Ishikawa (cell line): ENCODE data around the gene MXRA8.

Experiments
- CEBPB ChIP-seq: IDR thresholded peaks from 2 replicates; pipeline ENCODE4 v1.6.1; 2012
- CREB1 ChIP-seq: IDR thresholded peaks from 2 replicates; pipeline ENCODE4 v1.6.1; 2012; ENCODE audit warnings: low read depth
- EGR1 ChIP-seq: IDR thresholded peaks from 2 replicates; pipeline ENCODE4 v1.6.1; 2012
- EP300 ChIP-seq: IDR thresholded peaks from 2 replicates; pipeline ENCODE4 v1.6.1; 2012; ENCODE audit warnings: borderline replicate concordance
- FOXM1 ChIP-seq: IDR thresholded peaks from 2 replicates; pipeline ENCODE4 v1.6.1; 2012; ENCODE audit warnings: low read depth, borderline replicate concordance
- NFIC ChIP-seq: IDR thresholded peaks from 2 replicates; pipeline ENCODE4 v1.6.1; 2012
- RAD21 ChIP-seq: IDR thresholded peaks from 2 replicates; pipeline ENCODE4 v1.6.1; 2012; ENCODE audit warnings: low read depth
- REST ChIP-seq: IDR thresholded peaks from 2 replicates; pipeline ENCODE4 v1.6.1; 2012; ENCODE audit warnings: low read depth, mild to moderate bottlenecking
- TAF1 ChIP-seq: IDR thresholded peaks from 2 replicates; pipeline ENCODE4 v1.6.1; 2012; ENCODE audit warnings: low read depth, mild to moderate bottlenecking
- TCF12 ChIP-seq: IDR thresholded peaks from 2 replicates; pipeline ENCODE4 v1.6.1; 2012; ENCODE audit warnings: low read depth
- TEAD4 ChIP-seq: IDR thresholded peaks from 2 replicates; pipeline ENCODE4 v1.6.1; 2012
- USF1 ChIP-seq: IDR thresholded peaks from 2 replicates; pipeline ENCODE4 v1.6.1; 2012
- YY1 ChIP-seq: IDR thresholded peaks from 2 replicates; pipeline ENCODE4 v1.6.1; 2012; ENCODE audit warnings: low read depth
- ZBTB7A ChIP-seq: IDR thresholded peaks from 2 replicates; pipeline ENCODE4 v1.6.1; 2012; ENCODE audit warnings: low read depth
- TF ChIP-seq, protein P1 (sequence below): IDR thresholded peaks from 2 replicates; pipeline ENCODE4 v1.6.1; 2012

MXRA8 gene

GRCh38 chr1:1359308-1359663, 931 bp upstream of the MXRA8 start:
- TF ChIP-seq TCF12 (no peak), USF1 (no peak), RAD21 (no peak), TEAD4 (no peak), CREB1 (no peak), EP300 (no peak)

DNA sequence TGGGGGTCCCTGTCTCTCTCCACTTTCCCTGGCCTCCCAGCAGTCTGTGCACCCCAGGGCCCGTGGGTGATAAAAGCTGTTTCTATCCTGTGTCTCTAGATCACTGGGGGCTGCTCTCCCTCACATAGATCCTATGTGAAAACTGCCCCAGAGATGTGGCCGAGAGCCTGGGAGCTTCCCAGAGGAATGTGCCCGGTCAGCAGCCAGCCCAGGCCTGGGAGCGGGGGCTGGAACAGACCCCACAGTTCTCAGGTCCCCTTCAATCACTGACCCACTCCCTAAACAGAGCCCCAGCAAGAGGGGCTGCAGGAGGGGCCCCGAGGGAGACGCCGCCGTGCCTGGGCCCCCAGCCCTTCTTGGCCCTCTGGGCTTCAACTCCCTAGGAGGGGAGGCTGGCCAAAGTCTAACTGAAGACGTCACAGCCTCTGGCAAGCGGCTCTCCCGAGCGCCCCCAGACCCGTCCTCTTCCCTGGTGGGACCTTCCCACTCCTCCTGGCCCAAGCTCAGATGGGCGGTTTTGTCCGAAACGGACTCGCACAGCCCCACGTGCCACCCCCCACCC, 403 bp downstream of the MXRA8 start:
- TF ChIP-seq REST, result no peak
- no peak for TF ChIP-seq EGR1

GRCh38 chr1:1356796-1357401, 1.5 kb downstream of the MXRA8 start:
- TF ChIP-seq RAD21 (no peak), CEBPB (no peak), REST (no peak), FOXM1 (no peak), ZBTB7A (no peak), YY1 (no peak), CREB1 (no peak), TCF12 (no peak), USF1 (no peak), TEAD4 (no peak), NFIC (no peak), TAF1 (no peak)
- TF ChIP-seq, protein P1, sequence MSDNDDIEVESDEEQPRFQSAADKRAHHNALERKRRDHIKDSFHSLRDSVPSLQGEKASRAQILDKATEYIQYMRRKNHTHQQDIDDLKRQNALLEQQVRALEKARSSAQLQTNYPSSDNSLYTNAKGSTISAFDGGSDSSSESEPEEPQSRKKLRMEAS, result no peak

GRCh38 chr1:1356166-1356795, 2.1 kb downstream of the MXRA8 start:
- TF ChIP-seq NFIC (no peak), RAD21 (no peak), CREB1 (no peak), TAF1 (no peak), TCF12 (no peak), CEBPB (no peak), REST (no peak), EGR1 (no peak), EP300 (no peak), ZBTB7A (no peak), YY1 (no peak), USF1 (no peak), FOXM1 (no peak), TEAD4 (no peak)
- TF ChIP-seq, protein P1, result no peak
